ENCODE results near the gene HTATSF1. TPM values are rescaled to one million over a fixed set of nuclear protein-coding genes. Genes with fewer than 3 reads are reported as not detected.

Gene HTATSF1
- total RNA-seq, 1 experiment from 2014 or later, result 49.5 TPM

DNA sequence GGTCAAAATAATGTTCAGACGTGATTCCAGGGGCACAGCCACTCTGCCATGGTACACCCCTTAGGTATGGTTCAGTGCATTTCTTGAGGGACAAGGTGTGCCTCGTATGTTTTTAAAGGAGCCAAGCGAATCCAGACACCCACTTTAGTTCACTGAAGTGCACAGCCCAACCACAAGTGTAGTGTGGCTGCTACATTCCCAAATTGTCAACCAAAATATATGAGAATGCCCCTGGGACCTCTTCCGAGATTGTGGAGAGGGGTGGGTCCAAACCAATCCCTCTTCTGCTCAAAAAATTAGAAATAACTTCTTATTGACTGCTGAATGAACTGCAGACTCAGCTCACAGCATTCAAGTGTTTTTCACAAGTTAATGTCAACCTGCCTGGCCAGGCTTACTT is 17.0 kb upstream of the HTATSF1 start:
- H3K4me1 Mint-ChIP-seq, result no peaks in the 10 kb centered on the region
- H2BK120ac ChIP-seq (ENCODE audit: low read depth, low read length, poor library complexity, severe bottlenecking), result no peak overlapping the region
- no peak overlapping the region for H2BK12ac ChIP-seq (ENCODE audit: insufficient read length, low read depth, low read length)
- DNase-seq, result no peak
- H3T11ph ChIP-seq (ENCODE audit: low read length), result no peak overlapping the region
- H3K56ac ChIP-seq (ENCODE audit: insufficient read length, low read depth, low read length), result no peak overlapping the region
- no peak overlapping the region for H4K5ac ChIP-seq (ENCODE audit: insufficient read length, low read depth, low read length)
- no peak overlapping the region for H4K91ac ChIP-seq (ENCODE audit: insufficient read length, low read depth, low read length)
- no peak overlapping the region for H2AFZ ChIP-seq (ENCODE audit: low read length)
- no peak overlapping the region for H2BK20ac ChIP-seq (ENCODE audit: low read depth, low read length, poor library complexity, severe bottlenecking)
- H3K4ac ChIP-seq (ENCODE audit: low read depth, low read length), result no peak overlapping the region
- peaks cover 42% of the 10 kb centered on the region for H3K9me3 ChIP-seq (ENCODE audit: control insufficient read depth, low read depth, low read length)
- H3K9me3 Mint-ChIP-seq, result peaks cover 60 to 72% of the 10 kb centered on the region in 2 experiments
- no peaks in the 10 kb centered on the region for H3K27me3 ChIP-seq (ENCODE audit: insufficient read depth, low read length)
- H3K4me2 ChIP-seq (ENCODE audit: insufficient read depth, insufficient read length, low read length), result no peak overlapping the region
- H3K14ac ChIP-seq (ENCODE audit: insufficient read depth, low read length), result no peak overlapping the region
- no peak overlapping the region for H4K8ac ChIP-seq (replicated peaks; ENCODE audit: insufficient read length, low read depth, low read length)
- no peaks in the 10 kb centered on the region; a peak in 2 of 7 replicates for H3K36me3 Mint-ChIP-seq (ENCODE audit: insufficient read depth in 1 of 3, low read depth in 3 of 3)
- H2BK5ac ChIP-seq (ENCODE audit: insufficient read length, low read length), result no peak overlapping the region
- no peak overlapping the region for H2AK5ac ChIP-seq (ENCODE audit: insufficient read length, low read length)
- H3K9ac ChIP-seq (ENCODE audit: extremely low read depth, insufficient read length, low read length), result no peak overlapping the region
- H2BK15ac ChIP-seq (ENCODE audit: low read depth, low read length), result no peak overlapping the region
- H3K23me2 ChIP-seq (ENCODE audit: insufficient read length, low read depth, low read length, poor library complexity, severe bottlenecking), result no peaks in the 10 kb centered on the region
- H3K27ac ChIP-seq (ENCODE audit: insufficient read length, low read depth, low read length), result no peak overlapping the region
- H3K27ac Mint-ChIP-seq, result no peak overlapping the region
- no peak overlapping the region for H3K18ac ChIP-seq (ENCODE audit: insufficient read length, low read depth, low read length)
- TF ChIP-seq, protein P1, sequence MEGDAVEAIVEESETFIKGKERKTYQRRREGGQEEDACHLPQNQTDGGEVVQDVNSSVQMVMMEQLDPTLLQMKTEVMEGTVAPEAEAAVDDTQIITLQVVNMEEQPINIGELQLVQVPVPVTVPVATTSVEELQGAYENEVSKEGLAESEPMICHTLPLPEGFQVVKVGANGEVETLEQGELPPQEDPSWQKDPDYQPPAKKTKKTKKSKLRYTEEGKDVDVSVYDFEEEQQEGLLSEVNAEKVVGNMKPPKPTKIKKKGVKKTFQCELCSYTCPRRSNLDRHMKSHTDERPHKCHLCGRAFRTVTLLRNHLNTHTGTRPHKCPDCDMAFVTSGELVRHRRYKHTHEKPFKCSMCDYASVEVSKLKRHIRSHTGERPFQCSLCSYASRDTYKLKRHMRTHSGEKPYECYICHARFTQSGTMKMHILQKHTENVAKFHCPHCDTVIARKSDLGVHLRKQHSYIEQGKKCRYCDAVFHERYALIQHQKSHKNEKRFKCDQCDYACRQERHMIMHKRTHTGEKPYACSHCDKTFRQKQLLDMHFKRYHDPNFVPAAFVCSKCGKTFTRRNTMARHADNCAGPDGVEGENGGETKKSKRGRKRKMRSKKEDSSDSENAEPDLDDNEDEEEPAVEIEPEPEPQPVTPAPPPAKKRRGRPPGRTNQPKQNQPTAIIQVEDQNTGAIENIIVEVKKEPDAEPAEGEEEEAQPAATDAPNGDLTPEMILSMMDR (conservative IDR thresholded peaks at IDR 0.05), result no peak
- H4K20me1 ChIP-seq (ENCODE audit: control insufficient read depth, insufficient read depth, insufficient read length), result no peaks in the 10 kb centered on the region
- no CpG with 5 or more reads among the region's 4 CpGs for WGBS (ENCODE audit: extremely low coverage, insufficient read length, low lambda C conversion rate)
- no peak overlapping the region for H3K23ac ChIP-seq (ENCODE audit: insufficient read length, low read depth, low read length)
- no peaks in the 10 kb centered on the region for H3K79me1 ChIP-seq (ENCODE audit: insufficient read depth, low read depth, low read length, poor library complexity, severe bottlenecking)
- H3K79me2 ChIP-seq (ENCODE audit: insufficient read depth, low read length), result no peaks in the 10 kb centered on the region
- no peak overlapping the region for H3K4me3 Mint-ChIP-seq
- H3K27me3 Mint-ChIP-seq (ENCODE audit: low read depth), result peaks cover 5% of the 10 kb centered on the region
- no peaks in the 10 kb centered on the region for H3K4me1 ChIP-seq (ENCODE audit: insufficient read depth, low read length)

Data from H9 (cell line).